Transverse colon (tissue), 4 donors: Measurements from ENCODE around the gene SLC38A3.

Experiments
- CTCF ChIP-seq, 5 experiments: fragments of 200-600 bp in 3 of 5; fragments of 450-650 bp in 2 of 5; sonication (generic) in 3 of 5; IDR thresholded peaks; 1 replicate in 2 of 5; 2 replicates in 3 of 5; pipeline ENCODE4 v1.5.1; 2016 to 2017; ENCODE audit warnings: antibody characterized with exemption in 5 of 5, inconsistent platforms in 3 of 5, mild to moderate bottlenecking in 2 of 5, moderate library complexity in 1 of 5
- POLR2A ChIP-seq: fragments of 450-650 bp; IDR thresholded peaks from one replicate; pipeline ENCODE4 v1.6.1; 2016; ENCODE audit warnings: antibody characterized with exemption, mild to moderate bottlenecking, moderate library complexity
- POLR2AphosphoS5 ChIP-seq, 3 donors: sonication (generic); formaldehyde crosslinking; IDR thresholded peaks; one replicate each; pipeline ENCODE4 v1.6.1; 2016; ENCODE audit warnings: antibody characterized with exemption in 3 of 3

- no peak for TF ChIP-seq POLR2A
- TF ChIP-seq CTCF (IDR thresholded peaks at IDR 0.05): no peak
- no peak for TF ChIP-seq POLR2AphosphoS5 (IDR thresholded peaks at IDR 0.05)
These were observed 49.6 kb upstream of the SLC38A3 start for GRCh38 chr3:50155491-50155878.
